SK-N-SH treated with all-trans-retinoic acid at 6 μM for 48 hours (cell line): ENCODE results near the gene BYSL.

Experiments
- ESRRG ChIP-seq: fragments of 250-450 bp; sonication (Bioruptor Pico); IDR thresholded peaks from 2 replicates; pipeline ENCODE4 v1.6.1; 2021; ENCODE audit warnings: mild to moderate bottlenecking
- ISL1 ChIP-seq: fragments of 250-450 bp; sonication (Bioruptor Pico); IDR thresholded peaks from 2 replicates; pipeline ENCODE4 v2.1.2; 2022; ENCODE audit warnings: mild to moderate bottlenecking, moderate library complexity
- SNAI2 ChIP-seq: fragments of 250-450 bp; sonication (Bioruptor Pico); IDR thresholded peaks from 2 replicates; pipeline ENCODE4 v1.5.0; 2020; ENCODE audit warnings: mild to moderate bottlenecking, moderate library complexity
- ZFP3 ChIP-seq: fragments of 250-450 bp; sonication (Bioruptor Pico); IDR thresholded peaks from 2 replicates; pipeline ENCODE4 v1.5.0; 2020; ENCODE audit warnings: mild to moderate bottlenecking, moderate library complexity
- ZFP30 ChIP-seq: fragments of 450-650 bp; formaldehyde crosslinking; IDR thresholded peaks from 2 replicates; pipeline ENCODE4 v1.5.0; 2022; ENCODE audit warnings: mild to moderate bottlenecking, moderate library complexity
- ZNF8 ChIP-seq: fragments of 450-650 bp; formaldehyde crosslinking; IDR thresholded peaks from 2 replicates; pipeline ENCODE4 v1.5.0; 2020; ENCODE audit warnings: mild to moderate bottlenecking, moderate library complexity
- TF ChIP-seq, protein P1 (sequence below): fragments of 250-450 bp; sonication (Bioruptor Pico); IDR thresholded peaks from 2 replicates; pipeline ENCODE4 v1.8.0; 2020; ENCODE audit warnings: mild to moderate bottlenecking, moderate library complexity, borderline replicate concordance
- TF ChIP-seq, protein P2 (sequence below): fragments of 250-450 bp; sonication (Bioruptor Pico); IDR thresholded peaks from 2 replicates; pipeline ENCODE4 v1.5.0; 2020; ENCODE audit warnings: mild to moderate bottlenecking, moderate library complexity

DNA sequence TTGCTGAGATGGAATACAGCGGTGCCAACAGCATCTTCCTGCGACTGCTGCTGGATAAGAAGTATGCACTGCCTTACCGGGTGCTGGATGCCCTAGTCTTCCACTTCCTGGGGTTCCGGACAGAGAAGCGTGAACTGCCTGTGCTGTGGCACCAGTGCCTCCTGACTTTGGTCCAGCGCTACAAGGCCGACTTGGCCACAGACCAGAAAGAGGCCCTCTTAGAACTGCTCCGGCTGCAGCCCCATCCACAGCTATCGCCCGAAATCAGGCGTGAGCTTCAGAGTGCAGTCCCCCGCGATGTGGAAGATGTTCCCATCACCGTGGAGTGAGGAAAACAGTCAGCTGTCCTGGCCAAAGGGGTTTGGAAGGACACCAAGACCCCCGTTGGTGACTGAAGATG, 11.1 kb downstream of the BYSL start:
- TF ChIP-seq, protein P1, sequence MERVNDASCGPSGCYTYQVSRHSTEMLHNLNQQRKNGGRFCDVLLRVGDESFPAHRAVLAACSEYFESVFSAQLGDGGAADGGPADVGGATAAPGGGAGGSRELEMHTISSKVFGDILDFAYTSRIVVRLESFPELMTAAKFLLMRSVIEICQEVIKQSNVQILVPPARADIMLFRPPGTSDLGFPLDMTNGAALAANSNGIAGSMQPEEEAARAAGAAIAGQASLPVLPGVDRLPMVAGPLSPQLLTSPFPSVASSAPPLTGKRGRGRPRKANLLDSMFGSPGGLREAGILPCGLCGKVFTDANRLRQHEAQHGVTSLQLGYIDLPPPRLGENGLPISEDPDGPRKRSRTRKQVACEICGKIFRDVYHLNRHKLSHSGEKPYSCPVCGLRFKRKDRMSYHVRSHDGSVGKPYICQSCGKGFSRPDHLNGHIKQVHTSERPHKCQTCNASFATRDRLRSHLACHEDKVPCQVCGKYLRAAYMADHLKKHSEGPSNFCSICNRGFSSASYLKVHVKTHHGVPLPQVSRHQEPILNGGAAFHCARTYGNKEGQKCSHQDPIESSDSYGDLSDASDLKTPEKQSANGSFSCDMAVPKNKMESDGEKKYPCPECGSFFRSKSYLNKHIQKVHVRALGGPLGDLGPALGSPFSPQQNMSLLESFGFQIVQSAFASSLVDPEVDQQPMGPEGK (CRISPR knock-in tag), result no peak
- TF ChIP-seq SNAI2 (no peak), ZFP3 (CRISPR knock-in tag) (no peak), ZFP30 (CRISPR knock-in tag) (no peak), ESRRG (CRISPR knock-in tag) (no peak), ZNF8 (CRISPR knock-in tag) (no peak), ISL1 (no peak)
- TF ChIP-seq, protein P2, sequence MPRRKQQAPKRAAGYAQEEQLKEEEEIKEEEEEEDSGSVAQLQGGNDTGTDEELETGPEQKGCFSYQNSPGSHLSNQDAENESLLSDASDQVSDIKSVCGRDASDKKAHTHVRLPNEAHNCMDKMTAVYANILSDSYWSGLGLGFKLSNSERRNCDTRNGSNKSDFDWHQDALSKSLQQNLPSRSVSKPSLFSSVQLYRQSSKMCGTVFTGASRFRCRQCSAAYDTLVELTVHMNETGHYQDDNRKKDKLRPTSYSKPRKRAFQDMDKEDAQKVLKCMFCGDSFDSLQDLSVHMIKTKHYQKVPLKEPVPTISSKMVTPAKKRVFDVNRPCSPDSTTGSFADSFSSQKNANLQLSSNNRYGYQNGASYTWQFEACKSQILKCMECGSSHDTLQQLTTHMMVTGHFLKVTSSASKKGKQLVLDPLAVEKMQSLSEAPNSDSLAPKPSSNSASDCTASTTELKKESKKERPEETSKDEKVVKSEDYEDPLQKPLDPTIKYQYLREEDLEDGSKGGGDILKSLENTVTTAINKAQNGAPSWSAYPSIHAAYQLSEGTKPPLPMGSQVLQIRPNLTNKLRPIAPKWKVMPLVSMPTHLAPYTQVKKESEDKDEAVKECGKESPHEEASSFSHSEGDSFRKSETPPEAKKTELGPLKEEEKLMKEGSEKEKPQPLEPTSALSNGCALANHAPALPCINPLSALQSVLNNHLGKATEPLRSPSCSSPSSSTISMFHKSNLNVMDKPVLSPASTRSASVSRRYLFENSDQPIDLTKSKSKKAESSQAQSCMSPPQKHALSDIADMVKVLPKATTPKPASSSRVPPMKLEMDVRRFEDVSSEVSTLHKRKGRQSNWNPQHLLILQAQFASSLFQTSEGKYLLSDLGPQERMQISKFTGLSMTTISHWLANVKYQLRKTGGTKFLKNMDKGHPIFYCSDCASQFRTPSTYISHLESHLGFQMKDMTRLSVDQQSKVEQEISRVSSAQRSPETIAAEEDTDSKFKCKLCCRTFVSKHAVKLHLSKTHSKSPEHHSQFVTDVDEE (CRISPR knock-in tag), result no peak
